D341Med (cell line): Measurements from ENCODE around the gene MATK.
A peak's percentile ranks its signal among the peaks of the same experiment; 100 is the strongest.

ENCODE experiments used
- DNase-seq: peaks from one replicate; pipeline ENCODE4 v3.0.0; 2012; ENCODE audit warnings: low spot score

MATK gene

GRCh38 chr19:3746371-3747056 is 39.7 kb downstream of the MATK start:
- DNase-seq: no peak

GRCh38 chr19:3745363-3746045 is 40.7 kb downstream of the MATK start:
- DNase-seq: no peak

- no peak for DNase-seq
Observed at GRCh38 chr19:3743486-3743885, 42.7 kb downstream of the MATK start.

GRCh38 chr19:3740431-3740830 is 45.8 kb downstream of the MATK start:
- DNase-seq: peak; percentile 35

- DNase-seq: no peak
Observed at GRCh38 chr19:3738477-3739220, 47.5 kb downstream of the MATK start.

- DNase-seq: no peak
Observed at GRCh38 chr19:3737487-3738205, 48.5 kb downstream of the MATK start.

- DNase-seq: no peak
Observed at GRCh38 chr19:3736106-3736724, 50.0 kb downstream of the MATK start.

- DNase-seq: no peak
Observed at GRCh38 chr19:3734310-3734600, 51.9 kb downstream of the MATK start.

GRCh38 chr19:3733549-3734309 is 52.5 kb downstream of the MATK start:
- DNase-seq: no peak

- no peak for DNase-seq
Observed at GRCh38 chr19:3732108-3732507, 54.1 kb downstream of the MATK start.

- DNase-seq: no peak
Observed at GRCh38 chr19:3730457-3730958, 55.7 kb downstream of the MATK start.
